ENCODE results near the gene AFMID. TPM values are rescaled to one million over a fixed set of nuclear protein-coding genes. Genes with fewer than 3 reads are reported as not detected.

AFMID gene
- total and polyA plus RNA-seq, 9 of the 15 experiments (the other 6 are each of a cell fraction or from before 2014, with no cell fraction given): 62.1 to 188 (median 74.4) TPM

- TF ChIP-seq TFE3 (CRISPR knock-in tag; IDR thresholded peaks at IDR 0.05): no peak
- no peak for TF ChIP-seq EGR1 (conservative IDR thresholded peaks at IDR 0.05)
- no peak for TF ChIP-seq HEY1 (CRISPR knock-in tag; IDR thresholded peaks at IDR 0.05; ENCODE audit: borderline replicate concordance)
- no peak; the same call in 1 of the 2 replicates for TF ChIP-seq SP1 (CRISPR knock-in tag; IDR thresholded peaks at IDR 0.05)
- no peak for TF ChIP-seq NFATC3 (IDR thresholded peaks at IDR 0.05)
- TF ChIP-seq TAL1 (IDR thresholded peaks at IDR 0.05): no peak
- TF ChIP-seq ARID3B (CRISPR knock-in tag; IDR thresholded peaks at IDR 0.05; ENCODE audit: borderline replicate concordance): no peak
- TF ChIP-seq ZNF217 (CRISPR knock-in tag; IDR thresholded peaks at IDR 0.05): no peak
- no peak for TF ChIP-seq PYGO2 (tag; IDR thresholded peaks at IDR 0.05)
- TF ChIP-seq ZMIZ1 (IDR thresholded peaks at IDR 0.05; ENCODE audit: low read depth in 2 of 2, low read length in 2 of 2): 0 out of 4 replicates have a peak, but pooled peaks of 1 of the 2 experiments have one; percentile 20
- TF ChIP-seq ZSCAN29 (IDR thresholded peaks at IDR 0.05): no peak
- no peak for TF ChIP-seq ZNF589 (CRISPR knock-in tag; IDR thresholded peaks at IDR 0.05; ENCODE audit: low read depth)
- no peak for TF ChIP-seq ZNF57 (CRISPR knock-in tag; IDR thresholded peaks at IDR 0.05)
- 0 out of 2 replicates have a peak, but pooled peaks have one; percentile 10 for TF ChIP-seq CC2D1A (IDR thresholded peaks at IDR 0.05)
- no peak for TF ChIP-seq CGGBP1 (CRISPR knock-in tag; IDR thresholded peaks at IDR 0.05)
- no peak for TF ChIP-seq RUNX1 (IDR thresholded peaks at IDR 0.05; ENCODE audit: low read depth)
- no peak for TF ChIP-seq MAFG (tag; conservative IDR thresholded peaks at IDR 0.05)
- TF ChIP-seq RAD21 (CRISPR knock-in tag; conservative IDR thresholded peaks at IDR 0.05 in 1 of 2, IDR thresholded peaks at IDR 0.05 in 1 of 2): peak; percentile 72 to 86
- TF ChIP-seq PTTG1 (tag; IDR thresholded peaks at IDR 0.05; ENCODE audit: low read depth): no peak
- TF ChIP-seq NRF1 (conservative IDR thresholded peaks at IDR 0.05 in 1 of 2, IDR thresholded peaks at IDR 0.05 in 1 of 2): peak; percentile 37 to 45
- TF ChIP-seq ETS2 (tag; IDR thresholded peaks at IDR 0.05; ENCODE audit: borderline replicate concordance, poor library complexity, severe bottlenecking): no peak
- 0 out of 2 replicates have a peak, but pooled peaks have one; percentile 11 for TF ChIP-seq ZKSCAN1 (IDR thresholded peaks at IDR 0.05; ENCODE audit: low read depth, low read length)
- no peak for TF ChIP-seq ZNF124 (CRISPR knock-in tag; IDR thresholded peaks at IDR 0.05)
- no peak for TF ChIP-seq PHTF2 (CRISPR knock-in tag; IDR thresholded peaks at IDR 0.05)
These were observed 10.6 kb upstream of the AFMID start (continued) for GRCh38 chr17:78176548-78177025.
